Lower lobe of right lung (tissue), 2 donors: ENCODE results near the gene DCAF4. TPM values are rescaled to one million over a fixed set of nuclear protein-coding genes. Genes with fewer than 3 reads are reported as not detected.

Source experiments
- ATAC-seq, 2 donors: fragments of 200-7000 bp; cut with Tn5 transposase; one replicate each; pipeline ENCODE4 v1.9.1; 2020 to 2022; ENCODE audit warnings: mild to moderate bottlenecking in 2 of 2, moderate library complexity in 2 of 2
- DNase-seq: peaks from one replicate; pipeline ENCODE4 v3.0.0-alpha.2; 2020
- H3K27ac ChIP-seq: fragments of 200-600 bp; one replicate; pipeline ENCODE4 v1.8.0; 2022
- H3K27me3 ChIP-seq: fragments of 200-600 bp; one replicate; pipeline ENCODE4 v1.8.0; 2022; ENCODE audit warnings: low read depth
- H3K36me3 ChIP-seq: fragments of 200-600 bp; one replicate; pipeline ENCODE4 v1.8.0; 2022; ENCODE audit warnings: mild to moderate bottlenecking
- H3K4me1 ChIP-seq: fragments of 200-600 bp; one replicate; pipeline ENCODE4 v1.8.0; 2022
- H3K4me3 ChIP-seq: fragments of 200-600 bp; one replicate; pipeline ENCODE4 v1.8.0; 2022; ENCODE audit warnings: mild to moderate bottlenecking
- H3K9me3 ChIP-seq: fragments of 200-600 bp; one replicate; pipeline ENCODE4 v1.8.0; 2022
- intact Hi-C: fragments of 100-400 bp; cut with DNase I; formaldehyde crosslinking; loops from one replicate; pipeline ENCODE4 v1.11.0; 2022
- total RNA-seq: library from RNA; stranded (reverse); fragmentation: NEBNext Ultra II Directional; extraction: Animal tissue kit (Norgen Biotek cat#: 25700); gene quantifications from one replicate; pipeline ENCODE4 v1.2.1, GENCODE V29; 2021
- TF ChIP-seq, protein P1 (sequence below): fragments of 200-600 bp; IDR thresholded peaks from one replicate; pipeline ENCODE4 v1.8.0; 2022; ENCODE audit warnings: antibody characterized with exemption, mild to moderate bottlenecking
- donor health status: DM: no; HTN: yes; CAD: no; lungs with severe emphysema.

Gene DCAF4
- total RNA-seq, 1 donor from 2014 or later = 19.5 TPM

- Histone ChIP-seq H3K27ac (no peak overlapping the region), H3K4me1 (peaks cover 5% of the 10 kb centered on the region), H3K27me3 (peaks cover 5% of the 10 kb centered on the region), H3K36me3 (no peaks in the 10 kb centered on the region), H3K9me3 (no peaks in the 10 kb centered on the region), H3K4me3 (no peak overlapping the region)
- ATAC-seq = no peak
- TF ChIP-seq, protein P1, sequence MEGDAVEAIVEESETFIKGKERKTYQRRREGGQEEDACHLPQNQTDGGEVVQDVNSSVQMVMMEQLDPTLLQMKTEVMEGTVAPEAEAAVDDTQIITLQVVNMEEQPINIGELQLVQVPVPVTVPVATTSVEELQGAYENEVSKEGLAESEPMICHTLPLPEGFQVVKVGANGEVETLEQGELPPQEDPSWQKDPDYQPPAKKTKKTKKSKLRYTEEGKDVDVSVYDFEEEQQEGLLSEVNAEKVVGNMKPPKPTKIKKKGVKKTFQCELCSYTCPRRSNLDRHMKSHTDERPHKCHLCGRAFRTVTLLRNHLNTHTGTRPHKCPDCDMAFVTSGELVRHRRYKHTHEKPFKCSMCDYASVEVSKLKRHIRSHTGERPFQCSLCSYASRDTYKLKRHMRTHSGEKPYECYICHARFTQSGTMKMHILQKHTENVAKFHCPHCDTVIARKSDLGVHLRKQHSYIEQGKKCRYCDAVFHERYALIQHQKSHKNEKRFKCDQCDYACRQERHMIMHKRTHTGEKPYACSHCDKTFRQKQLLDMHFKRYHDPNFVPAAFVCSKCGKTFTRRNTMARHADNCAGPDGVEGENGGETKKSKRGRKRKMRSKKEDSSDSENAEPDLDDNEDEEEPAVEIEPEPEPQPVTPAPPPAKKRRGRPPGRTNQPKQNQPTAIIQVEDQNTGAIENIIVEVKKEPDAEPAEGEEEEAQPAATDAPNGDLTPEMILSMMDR = no peak
- DNase-seq = no peak
- intact Hi-C loops = no loop called here
These were observed 4.9 kb upstream of the DCAF4 start for GRCh38 chr14:72921396-72921795.

DNA sequence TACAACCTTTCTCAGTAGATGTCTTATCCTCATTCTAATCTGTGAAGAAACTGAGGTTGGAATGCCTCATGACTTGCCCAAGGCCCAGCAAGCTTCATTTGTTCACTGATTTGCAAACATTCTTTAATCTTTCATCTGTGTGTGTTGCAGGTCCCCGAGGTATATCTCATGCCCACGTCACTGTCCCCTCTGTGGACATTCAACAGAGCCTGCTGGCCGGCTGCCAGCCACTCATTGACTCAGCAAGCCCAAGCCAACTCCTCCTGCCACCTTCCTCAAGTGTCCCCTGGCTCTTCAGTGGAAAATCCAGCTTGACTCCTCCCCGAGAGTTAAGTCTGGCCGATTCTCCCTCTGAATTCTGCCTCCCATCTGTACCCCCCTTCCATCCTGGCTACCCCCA, 1.9 kb upstream of the DCAF4 start:
- Histone ChIP-seq H3K4me3 (no peak overlapping the region), H3K4me1 (peaks cover 10% of the 10 kb centered on the region), H3K27ac (no peak overlapping the region), H3K27me3 (no peaks in the 10 kb centered on the region), H3K9me3 (no peaks in the 10 kb centered on the region), H3K36me3 (no peaks in the 10 kb centered on the region)
- intact Hi-C loops = no loop called here
- TF ChIP-seq, protein P1 = no peak
- no peak for ATAC-seq
- DNase-seq = peak; percentile 71

- intact Hi-C loops = no loop called here
- peaks cover 10% of the 10 kb centered on the region for H3K4me1 ChIP-seq
- H3K4me3 ChIP-seq = peak overlapping the region; percentile 96
- ATAC-seq = no peak
- no peak for DNase-seq
- no peaks in the 10 kb centered on the region for H3K36me3 ChIP-seq
- H3K27ac ChIP-seq = peak overlapping the region; percentile 85
- TF ChIP-seq, protein P1 = no peak
- no peaks in the 10 kb centered on the region for H3K27me3 ChIP-seq
- H3K9me3 ChIP-seq = no peaks in the 10 kb centered on the region
These were observed 999 bp upstream of the DCAF4 start for GRCh38 chr14:72925171-72925759.

- intact Hi-C loops = no loop called here
- H3K4me1 ChIP-seq = peaks cover 10% of the 10 kb centered on the region
- H3K27me3 ChIP-seq = no peaks in the 10 kb centered on the region
- H3K9me3 ChIP-seq = no peaks in the 10 kb centered on the region
- no peak for DNase-seq
- H3K4me3 ChIP-seq = peak overlapping the region; percentile 96
- TF ChIP-seq, protein P1 = no peak
- peak; percentile 38 to 46 for ATAC-seq
- H3K27ac ChIP-seq = peak overlapping the region; percentile 85
- no peaks in the 10 kb centered on the region for H3K36me3 ChIP-seq
These were observed 411 bp upstream of the DCAF4 start for GRCh38 chr14:72925815-72926291.

DNA sequence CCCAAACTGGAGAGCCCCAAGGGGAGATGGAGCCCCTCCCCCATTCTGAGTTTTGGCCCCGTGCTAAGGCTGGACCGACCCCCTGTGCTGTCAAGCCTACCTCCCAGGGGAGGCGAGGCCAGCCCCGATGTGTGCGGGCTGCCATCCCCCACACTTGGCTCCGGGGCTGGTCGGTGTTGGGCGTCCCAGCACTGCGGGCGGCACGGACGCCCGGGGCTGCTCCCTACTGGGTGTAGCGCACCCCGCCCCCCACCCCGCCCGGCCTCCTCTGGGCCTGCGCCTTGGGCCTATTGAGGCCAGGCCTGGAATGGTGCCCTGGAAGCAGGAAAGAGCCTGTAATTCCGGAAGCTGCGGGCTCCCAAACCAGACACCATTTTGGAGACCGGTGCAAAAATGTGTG, 2.6 kb downstream of the DCAF4 start:
- Histone ChIP-seq H3K36me3 (no peaks in the 10 kb centered on the region), H3K27ac (no peak overlapping the region), H3K27me3 (no peaks in the 10 kb centered on the region), H3K4me1 (peaks cover 10% of the 10 kb centered on the region), H3K9me3 (no peaks in the 10 kb centered on the region), H3K4me3 (no peak overlapping the region)
- TF ChIP-seq, protein P1 = no peak
- ATAC-seq = no peak
- DNase-seq = no peak
- intact Hi-C loops = no loop called here
